ENCODE data around the gene SCN10A. TPM values are rescaled to one million over a fixed set of nuclear protein-coding genes. Genes with fewer than 3 reads are reported as not detected.

The SCN10A gene
- total and polyA plus RNA-seq, 9 of the 15 experiments (the other 6 are each of a cell fraction or from before 2014, with no cell fraction given): not detected

DNA sequence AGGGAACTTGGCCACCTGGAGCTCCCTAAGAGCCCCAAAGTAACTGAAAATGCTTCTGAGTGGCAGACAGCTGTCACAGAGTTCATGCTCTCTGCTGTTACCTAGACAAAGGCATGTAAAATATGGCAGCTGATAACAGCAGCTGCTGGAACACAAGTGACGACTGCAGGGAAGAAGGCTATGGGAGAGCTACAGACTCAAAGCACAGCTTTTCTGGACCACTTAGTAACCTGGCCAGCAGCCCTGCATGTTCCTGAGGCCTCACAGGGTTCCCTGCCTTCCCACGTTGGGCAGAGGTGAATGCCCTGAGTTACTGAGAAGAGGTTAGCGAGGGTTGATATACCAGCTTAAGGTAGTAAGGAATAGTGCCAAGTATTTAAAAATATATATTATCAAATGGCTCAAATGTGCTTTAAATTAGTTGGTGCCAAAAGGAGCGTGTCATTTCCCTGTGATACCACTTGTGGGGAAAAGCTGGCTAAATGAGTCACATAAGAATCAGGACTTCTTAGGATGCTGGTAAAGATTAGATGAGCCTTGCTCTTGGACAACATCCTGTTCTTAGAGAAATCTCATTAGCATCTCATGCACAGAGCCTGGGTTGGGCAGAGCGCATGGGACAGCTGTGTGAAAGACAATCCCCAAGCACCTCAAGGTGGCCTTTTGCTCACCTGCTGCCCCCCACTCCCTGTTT lies 90.1 kb downstream of the SCN10A start (continued):
- TF ChIP-seq ASH1L (IDR thresholded peaks at IDR 0.05; ENCODE audit: borderline replicate concordance, low read depth, partially characterized antibody): no peak
- TF ChIP-seq MNT (conservative IDR thresholded peaks at IDR 0.05): peak; percentile 63 to 89
- peak; percentile 48; the same call in 1 of the 2 replicates for TF ChIP-seq SMARCA4 (IDR thresholded peaks at IDR 0.05)
- TF ChIP-seq, protein P1, sequence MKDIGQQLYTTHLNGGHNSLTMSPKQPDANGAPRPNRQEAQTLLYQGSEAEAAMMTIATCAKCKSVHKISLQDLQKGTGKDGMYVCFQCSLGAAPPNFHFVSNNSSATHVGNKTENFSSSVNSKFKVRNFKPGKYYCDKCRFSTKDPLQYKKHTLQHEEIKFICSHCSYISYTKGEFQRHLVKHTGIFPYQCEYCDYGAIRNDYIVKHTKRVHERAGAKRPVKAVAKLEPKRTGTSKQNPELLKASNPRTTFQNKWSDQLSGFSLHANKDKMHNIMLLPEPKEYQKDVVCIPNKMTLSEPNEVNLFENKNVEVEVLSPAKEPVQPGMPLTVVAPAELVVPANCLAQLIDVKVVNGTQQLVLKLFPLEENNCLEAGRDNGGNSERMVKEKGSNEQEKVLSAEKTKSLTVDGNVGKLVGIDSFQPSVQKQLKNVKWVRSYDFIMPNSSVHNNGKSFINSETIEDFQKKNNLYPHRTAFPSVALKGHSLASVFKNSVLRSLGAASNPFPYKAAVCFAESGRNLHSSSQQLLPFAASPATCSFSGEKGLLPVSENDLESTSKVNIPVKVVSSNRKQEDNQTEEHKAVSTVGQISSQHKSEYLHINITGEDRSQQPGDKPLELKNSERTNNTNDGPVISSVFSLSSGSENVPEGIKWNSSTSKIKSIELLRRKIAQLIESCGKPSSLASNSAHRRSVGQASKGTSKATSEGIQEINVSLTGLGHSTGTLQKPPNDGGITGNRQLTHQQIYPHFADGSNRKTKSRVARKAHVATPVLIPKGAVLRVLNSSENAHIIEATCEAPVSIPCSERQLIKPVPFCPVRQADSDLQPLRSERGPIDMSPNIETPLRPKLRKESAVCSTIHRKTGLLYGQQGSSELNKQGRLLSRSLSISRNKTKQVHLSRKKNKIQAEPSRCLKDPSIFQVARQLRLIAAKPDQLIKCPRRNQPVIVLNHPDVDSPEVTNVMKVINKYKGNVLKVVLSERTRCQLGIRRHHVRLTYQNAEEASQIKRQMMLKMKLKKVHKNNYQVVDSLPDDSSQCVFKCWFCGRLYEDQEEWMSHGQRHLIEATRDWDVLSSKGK (CRISPR knock-in tag; IDR thresholded peaks at IDR 0.05): no peak
- TF ChIP-seq, protein P2, sequence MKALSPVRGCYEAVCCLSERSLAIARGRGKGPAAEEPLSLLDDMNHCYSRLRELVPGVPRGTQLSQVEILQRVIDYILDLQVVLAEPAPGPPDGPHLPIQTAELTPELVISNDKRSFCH (CRISPR knock-in tag; IDR thresholded peaks at IDR 0.05): no peak
- TF ChIP-seq, protein P2 (tag; IDR thresholded peaks at IDR 0.05): no peak
- no peak for TF ChIP-seq CHD4 (IDR thresholded peaks at IDR 0.05; ENCODE audit: insufficient read depth, insufficient replicate concordance, low read depth, low read length, poor library complexity, severe bottlenecking)
- peak; percentile 75; the same call in 1 of the 2 replicates for TF ChIP-seq CTBP1 (IDR thresholded peaks at IDR 0.05; ENCODE audit: borderline replicate concordance)
- no peak for TF ChIP-seq MEF2D (tag; conservative IDR thresholded peaks at IDR 0.05; ENCODE audit: low read depth)
- no peak for TF ChIP-seq ZNF408 (CRISPR knock-in tag; IDR thresholded peaks at IDR 0.05; ENCODE audit: low read depth)
- TF ChIP-seq TGIF2 (CRISPR knock-in tag; IDR thresholded peaks at IDR 0.05): peak; percentile 76; the same call in 1 of the 2 replicates
- TF ChIP-seq ELF1 (tag; IDR thresholded peaks at IDR 0.05): no peak
- no peak for TF ChIP-seq GATA2 (CRISPR knock-in tag; IDR thresholded peaks at IDR 0.05)
- TF ChIP-seq, protein P3, sequence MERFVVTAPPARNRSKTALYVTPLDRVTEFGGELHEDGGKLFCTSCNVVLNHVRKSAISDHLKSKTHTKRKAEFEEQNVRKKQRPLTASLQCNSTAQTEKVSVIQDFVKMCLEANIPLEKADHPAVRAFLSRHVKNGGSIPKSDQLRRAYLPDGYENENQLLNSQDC (CRISPR knock-in tag; IDR thresholded peaks at IDR 0.05): no peak
- no peak for TF ChIP-seq CREB3 (tag; conservative IDR thresholded peaks at IDR 0.05; ENCODE audit: low read depth)
- TF ChIP-seq YBX1 (IDR thresholded peaks at IDR 0.05): no peak
- TF ChIP-seq SRSF1 (IDR thresholded peaks at IDR 0.05; ENCODE audit: low read depth, low read length): no peak
- no peak for TF ChIP-seq IFI16 (CRISPR knock-in tag; IDR thresholded peaks at IDR 0.05)
- TF ChIP-seq POLR2AphosphoS5 (IDR thresholded peaks at IDR 0.05; ENCODE audit: control insufficient read depth, insufficient read depth, low read depth, low read length): peak; percentile 93
- no peak for TF ChIP-seq ESRRB (CRISPR knock-in tag; IDR thresholded peaks at IDR 0.05; ENCODE audit: borderline replicate concordance)
